DOHH2 (cell line): ENCODE data around the gene BBC3.
"Not testable (repeated sequence)": the region's sequence is repeated elsewhere in the genome, so short reads cannot be mapped to it uniquely, and the experiment has no call there.

ENCODE experiments used
- H3F3A ChIP-seq: fragments of 200-600 bp; sonication (generic), shearing (Covaris generic); 2 replicates; pipeline ENCODE4 v1.6.0; 2016; ENCODE audit warnings: antibody characterized with exemption, mild to moderate bottlenecking; ENCODE audit not compliant: control insufficient read depth, insufficient read depth
- H3K27ac ChIP-seq: fragments of 200-600 bp; sonication (generic); 2 replicates; pipeline ENCODE4 v1.5.1; 2014; ENCODE audit warnings: low read depth, mild to moderate bottlenecking, low read length, moderate library complexity
- H3K27me3 ChIP-seq: fragments of 200-600 bp; sonication (generic); 2 replicates; pipeline ENCODE4 v1.6.1; 2014; ENCODE audit warnings: mild to moderate bottlenecking, low read length, mixed read lengths; ENCODE audit not compliant: control insufficient read depth
- H3K36me3 ChIP-seq: fragments of 200-600 bp; sonication (generic); 2 replicates; pipeline ENCODE4 v1.6.1; 2014; ENCODE audit warnings: mild to moderate bottlenecking, low read length, moderate library complexity, mixed read lengths; ENCODE audit not compliant: control insufficient read depth
- H3K4me1 ChIP-seq: fragments of 200-600 bp; sonication (generic); 2 replicates; pipeline ENCODE4 v1.6.1; 2014; ENCODE audit warnings: mild to moderate bottlenecking, low read length, mixed read lengths; ENCODE audit not compliant: control insufficient read depth
- H3K4me2 ChIP-seq: fragments of 200-600 bp; sonication (generic); 2 replicates; pipeline ENCODE4 v1.6.0; 2014; ENCODE audit warnings: mild to moderate bottlenecking, low read length, moderate library complexity
- H3K4me3 ChIP-seq: fragments of 200-600 bp; sonication (generic); 2 replicates; pipeline ENCODE4 v1.5.1; 2014; ENCODE audit warnings: mild to moderate bottlenecking, low read length, mixed read lengths
- H3K79me2 ChIP-seq: fragments of 200-600 bp; sonication (generic); 2 replicates; pipeline ENCODE4 v1.6.1; 2014; ENCODE audit warnings: mild to moderate bottlenecking, low read length, mixed read lengths; ENCODE audit not compliant: control insufficient read depth
- H3K9me2 ChIP-seq: fragments of 200-600 bp; sonication (generic); replicated peaks from 2 replicates; pipeline ENCODE4 v1.6.1; 2014; ENCODE audit warnings: mild to moderate bottlenecking, low read length, mixed read lengths; ENCODE audit not compliant: control insufficient read depth
- H3K9me3 ChIP-seq: fragments of 200-600 bp; sonication (generic); 2 replicates; pipeline ENCODE4 v1.6.1; 2014; ENCODE audit warnings: antibody characterized with exemption, low read length, mixed read lengths; ENCODE audit not compliant: control insufficient read depth, insufficient read depth
- H4K20me1 ChIP-seq: fragments of 200-600 bp; sonication (generic); 2 replicates; pipeline ENCODE4 v1.6.0; 2014; ENCODE audit warnings: low read depth, mild to moderate bottlenecking, antibody characterized with exemption, low read length, moderate library complexity; ENCODE audit not compliant: control insufficient read depth, insufficient read depth
- CTCF ChIP-seq: fragments of 200-600 bp; sonication (generic); IDR thresholded peaks from one replicate; pipeline ENCODE4 v1.5.1; 2014; ENCODE audit warnings: antibody characterized with exemption, mild to moderate bottlenecking, low read depth, low read length; ENCODE audit not compliant: poor library complexity, severe bottlenecking
- EZH2phosphoT487 ChIP-seq: fragments of 200-600 bp; sonication (generic); IDR thresholded peaks from 2 replicates; pipeline ENCODE4 v1.6.1; 2017; ENCODE audit warnings: borderline replicate concordance, mild to moderate bottlenecking, antibody characterized with exemption, low read length, moderate library complexity, mixed read lengths

The BBC3 gene

DNA sequence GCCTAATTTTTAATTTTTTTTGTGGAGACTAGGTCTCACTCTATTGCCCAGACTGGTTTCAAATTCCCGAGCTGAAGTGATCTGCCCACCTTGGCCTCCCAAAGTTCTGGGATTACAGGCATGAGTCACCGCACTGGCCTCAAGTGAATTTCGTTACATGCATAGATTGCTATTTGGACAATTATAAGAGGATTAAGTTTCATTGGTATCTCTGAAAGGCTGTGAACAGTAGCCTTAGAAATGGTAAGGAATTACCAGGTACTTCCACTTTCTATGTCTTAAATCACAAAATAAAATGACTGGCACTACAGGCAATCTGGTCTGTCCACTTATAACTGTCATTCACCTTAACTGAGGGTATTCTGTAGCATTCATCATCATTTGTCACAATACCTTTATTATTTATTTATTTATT lies 22.5 kb upstream of the BBC3 start:
- Histone ChIP-seq H3K27me3 (no peaks in the 10 kb centered on the region), H4K20me1 (no peaks in the 10 kb centered on the region), H3K9me3 (no peaks in the 10 kb centered on the region), H3K9me2 (no peaks in the 10 kb centered on the region), H3K27ac (no peak overlapping the region), H3K79me2 (peaks cover 12% of the 10 kb centered on the region), H3K4me3 (no peak overlapping the region), H3F3A (peaks cover 5% of the 10 kb centered on the region; the same call in 1 of the 2 replicates), H3K4me1 (peaks cover 23% of the 10 kb centered on the region), H3K4me2 (no peak overlapping the region), H3K36me3 (peaks cover under 1% of the 10 kb centered on the region; the same call in 1 of the 2 replicates)
- no peak for TF ChIP-seq EZH2phosphoT487
- no peak for TF ChIP-seq CTCF

GRCh38 chr19:47253016-47253415 lies 22.0 kb upstream of the BBC3 start:
- not testable (repeated sequence) for H3K36me3 ChIP-seq, H3K27ac ChIP-seq, H3K79me2 ChIP-seq, H3F3A ChIP-seq, H3K9me3 ChIP-seq, H4K20me1 ChIP-seq, H3K4me2 ChIP-seq, H3K4me3 ChIP-seq, H3K27me3 ChIP-seq, H3K9me2 ChIP-seq
- H3K4me1 ChIP-seq, result peaks cover 20% of the 10 kb centered on the region

DNA sequence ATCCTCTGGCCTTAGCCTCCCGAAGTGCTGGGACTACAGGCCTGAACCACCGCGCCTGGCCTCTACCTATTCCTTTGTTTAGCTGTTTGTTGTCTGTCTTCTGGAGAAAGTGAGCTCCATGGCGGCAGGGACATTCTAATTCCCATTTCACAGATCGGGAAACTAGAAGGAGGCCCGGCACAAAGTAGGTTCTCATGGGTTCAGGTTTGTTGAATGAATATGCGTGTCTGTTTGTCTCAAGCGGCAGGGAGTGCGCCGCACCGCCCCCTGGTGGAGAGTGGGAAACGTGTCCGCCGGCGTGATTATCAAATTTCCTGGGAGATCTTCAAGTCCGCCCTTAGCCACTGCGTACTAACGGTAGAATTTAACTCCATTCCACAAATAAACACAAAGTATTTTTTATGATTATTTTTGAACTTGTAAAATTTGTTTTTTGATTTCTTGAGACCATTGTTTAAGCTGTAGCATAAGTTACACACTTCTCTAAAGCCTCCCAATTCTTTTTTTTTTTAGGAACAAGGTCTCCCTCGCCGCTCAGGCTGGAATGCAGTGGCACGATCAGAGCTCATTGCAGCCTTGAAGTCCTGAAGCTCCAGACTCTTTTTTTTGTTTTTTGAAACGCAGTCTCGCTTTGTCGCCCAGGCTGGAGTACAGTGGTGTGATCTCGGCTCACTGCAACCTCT lies 16.4 kb upstream of the BBC3 start:
- Histone ChIP-seq H3K27ac (no peak overlapping the region), H3K4me3 (no peak overlapping the region), H3K4me2 (no peak overlapping the region), H3K36me3 (no peaks in the 10 kb centered on the region), H3F3A (peaks cover 12% of the 10 kb centered on the region; the same call in 1 of the 2 replicates), H4K20me1 (no peaks in the 10 kb centered on the region), H3K79me2 (no peaks in the 10 kb centered on the region), H3K9me3 (no peaks in the 10 kb centered on the region), H3K4me1 (peaks cover 35% of the 10 kb centered on the region), H3K9me2 (no peaks in the 10 kb centered on the region), H3K27me3 (peaks cover 9% of the 10 kb centered on the region)
- TF ChIP-seq EZH2phosphoT487 (no peak), CTCF (peak; percentile 94)

- peak overlapping the region; percentile 78 for H3K4me2 ChIP-seq
- peaks cover 62% of the 10 kb centered on the region for H3K4me1 ChIP-seq
- peaks cover 36% of the 10 kb centered on the region for H3K27me3 ChIP-seq
- no peaks in the 10 kb centered on the region for H4K20me1 ChIP-seq
- H3K36me3 ChIP-seq, result no peaks in the 10 kb centered on the region
- H3K9me2 ChIP-seq, result no peaks in the 10 kb centered on the region
- H3K4me3 ChIP-seq, result peak overlapping the region; percentile 69
- peak overlapping the region; percentile 31 for H3K27ac ChIP-seq
- no peak for TF ChIP-seq EZH2phosphoT487
- peak; percentile 95 for TF ChIP-seq CTCF
- peaks cover 16% of the 10 kb centered on the region for H3F3A ChIP-seq
- no peaks in the 10 kb centered on the region for H3K9me3 ChIP-seq
- H3K79me2 ChIP-seq, result no peaks in the 10 kb centered on the region
Observed at GRCh38 chr19:47243776-47244547, 13.0 kb upstream of the BBC3 start.
